ENCODE data around the gene BCO2.

GRCh38 chr11:112129656-112130055 lies 45.7 kb upstream of the BCO2 start:
- TF ChIP-seq ZNF777 (tag by site-specific recombination; IDR thresholded peaks at IDR 0.05; ENCODE audit: borderline replicate concordance) (no peak), PRDM10 (tag by site-specific recombination; IDR thresholded peaks at IDR 0.05) (no peak), ZNF433 (tag by site-specific recombination; IDR thresholded peaks at IDR 0.05; ENCODE audit: low read depth) (no peak), YY1 (tag by site-specific recombination; IDR thresholded peaks at IDR 0.05) (no peak), ZNF157 (tag by site-specific recombination; IDR thresholded peaks at IDR 0.05) (no peak), ZNF391 (tag by site-specific recombination; IDR thresholded peaks at IDR 0.05; ENCODE audit: borderline replicate concordance, low read depth) (no peak), ZNF398 (tag by site-specific recombination; IDR thresholded peaks at IDR 0.05) (no peak)
